ENCODE results near the gene EXTL2. TPM values are rescaled to one million over a fixed set of nuclear protein-coding genes. Genes with fewer than 3 reads are reported as not detected.
A peak's percentile ranks its signal among the peaks of the same experiment; 100 is the strongest.

The EXTL2 gene
- total RNA-seq, 2 experiments from 2014 or later: 1.5 to 1.8 TPM

DNA sequence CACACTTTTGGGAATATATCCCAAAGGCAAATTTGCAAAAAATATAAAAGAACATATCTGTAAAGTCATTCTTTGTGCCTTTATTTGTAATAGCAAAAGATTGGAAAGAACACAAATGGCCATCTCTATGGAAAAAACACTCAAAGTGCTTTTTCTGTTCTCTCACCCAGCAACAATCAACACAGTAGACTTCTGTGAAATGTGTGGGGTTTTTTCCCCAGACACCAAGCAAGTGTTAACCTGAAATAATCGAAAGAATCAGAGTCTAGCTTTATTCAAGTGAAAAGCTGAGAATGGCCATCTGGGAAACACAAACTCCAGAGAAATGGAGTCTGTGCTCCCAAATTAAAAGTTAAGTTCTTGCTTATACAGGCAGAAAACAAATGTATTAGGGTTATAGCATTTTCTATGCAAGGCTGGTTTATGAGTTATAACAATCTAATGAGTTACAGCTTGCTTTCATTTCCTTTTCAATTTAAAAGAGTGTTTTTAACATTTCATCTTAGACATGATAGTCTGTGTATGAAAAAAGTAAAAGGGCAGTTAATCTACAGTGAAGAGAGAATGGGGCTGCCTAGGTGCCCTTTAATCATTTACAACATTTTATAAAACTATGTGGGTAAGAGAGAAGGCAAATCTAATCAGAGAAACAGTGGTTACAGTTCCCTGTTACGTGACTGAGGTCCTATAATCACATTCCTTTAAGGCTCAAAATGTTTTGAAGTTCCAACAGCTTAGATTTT lies 47.8 kb upstream of the EXTL2 start:
- peaks cover 11% of the 10 kb centered on the region for H3K4me1 ChIP-seq (ENCODE audit: insufficient read depth, low read length)
- Mint-ChIP-seq H3K9me3 (peaks cover 12% of the 10 kb centered on the region), H3K36me3 (ENCODE audit: low read depth) (peaks cover 91% of the 10 kb centered on the region), H3K4me3 (peak overlapping the region; percentile 79), H3K4me1 (ENCODE audit: low read depth) (peaks cover 67% of the 10 kb centered on the region), H3K27me3 (no peaks in the 10 kb centered on the region), H3K27ac (peak overlapping the region; percentile 90)
- DNase-seq: no peak
- POLR2A ChIA-PET: interaction anchor here (0.6 to 3.6 kb wide), 13 partner anchors 11 to 367 kb away, joined by 3 to 34 read pairs (median 4); partner anchors contain the start of gene S1PR1
- H3K27me3 ChIP-seq (ENCODE audit: control insufficient read depth in 1 of 2, insufficient read depth in 2 of 2, low read length in 2 of 2): no peaks in the 10 kb centered on the region
- H3K4me3 ChIP-seq (ENCODE audit: low read length): no peak overlapping the region
- TF ChIP-seq, protein P1, sequence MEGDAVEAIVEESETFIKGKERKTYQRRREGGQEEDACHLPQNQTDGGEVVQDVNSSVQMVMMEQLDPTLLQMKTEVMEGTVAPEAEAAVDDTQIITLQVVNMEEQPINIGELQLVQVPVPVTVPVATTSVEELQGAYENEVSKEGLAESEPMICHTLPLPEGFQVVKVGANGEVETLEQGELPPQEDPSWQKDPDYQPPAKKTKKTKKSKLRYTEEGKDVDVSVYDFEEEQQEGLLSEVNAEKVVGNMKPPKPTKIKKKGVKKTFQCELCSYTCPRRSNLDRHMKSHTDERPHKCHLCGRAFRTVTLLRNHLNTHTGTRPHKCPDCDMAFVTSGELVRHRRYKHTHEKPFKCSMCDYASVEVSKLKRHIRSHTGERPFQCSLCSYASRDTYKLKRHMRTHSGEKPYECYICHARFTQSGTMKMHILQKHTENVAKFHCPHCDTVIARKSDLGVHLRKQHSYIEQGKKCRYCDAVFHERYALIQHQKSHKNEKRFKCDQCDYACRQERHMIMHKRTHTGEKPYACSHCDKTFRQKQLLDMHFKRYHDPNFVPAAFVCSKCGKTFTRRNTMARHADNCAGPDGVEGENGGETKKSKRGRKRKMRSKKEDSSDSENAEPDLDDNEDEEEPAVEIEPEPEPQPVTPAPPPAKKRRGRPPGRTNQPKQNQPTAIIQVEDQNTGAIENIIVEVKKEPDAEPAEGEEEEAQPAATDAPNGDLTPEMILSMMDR (IDR thresholded peaks at IDR 0.05): no peak
- intact Hi-C loops (cut with DNase I, micrococcal nuclease): no loop called here
- CTCF ChIA-PET: interaction anchor here (0.9 to 1.1 kb wide), 2 partner anchors 13 to 17 kb away, joined by 3 to 4 read pairs; no protein-coding TSS in a partner anchor
- H3K9me3 ChIP-seq (ENCODE audit: control insufficient read depth in 1 of 2, insufficient read depth in 1 of 2, low read length in 2 of 2): peaks cover 6 to 18% of the 10 kb centered on the region in 2 experiments
- peaks cover 32% of the 10 kb centered on the region for H3K36me3 ChIP-seq (ENCODE audit: insufficient read depth, low read length)
- ATAC-seq (ENCODE audit: poor library complexity): peak; percentile 47
- peak overlapping the region; percentile 38 to 39 for H3K27ac ChIP-seq (ENCODE audit: low read depth in 1 of 2, low read length in 2 of 2)

DNA sequence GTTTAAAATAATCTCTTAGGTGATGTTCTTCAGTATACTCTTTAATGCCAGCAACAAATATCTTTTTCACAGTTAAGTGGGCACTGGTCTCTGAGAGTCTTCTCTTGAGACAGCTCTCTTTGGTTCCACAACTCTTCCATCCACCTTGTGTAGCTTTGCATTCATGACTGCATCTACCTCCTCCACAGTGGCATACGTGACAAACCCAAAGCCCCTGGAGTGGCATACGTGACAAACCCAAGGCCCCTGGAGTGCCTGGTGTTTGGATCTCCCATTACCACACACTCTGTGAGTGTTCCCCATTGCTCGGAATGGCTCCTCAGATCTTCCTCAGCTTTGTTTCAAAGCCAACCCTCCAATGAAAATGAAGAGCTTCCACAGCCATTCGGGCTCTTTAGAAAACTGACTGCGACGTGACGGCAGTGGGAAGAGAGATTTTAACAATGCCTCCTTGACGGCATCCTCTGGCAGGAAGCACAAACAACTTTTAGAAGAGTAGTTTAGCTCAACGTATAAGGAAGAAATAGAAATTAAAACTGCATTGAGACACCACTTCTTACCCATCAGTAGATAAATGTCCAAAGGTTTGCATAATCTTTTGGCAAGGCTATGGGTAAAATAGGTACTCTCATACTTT lies 47.1 kb upstream of the EXTL2 start:
- POLR2A ChIA-PET: interaction anchor here (0.8 to 3.6 kb wide), 11 partner anchors 8 to 367 kb away, joined by 3 to 34 read pairs (median 4); partner anchors contain the start of gene S1PR1

DNA sequence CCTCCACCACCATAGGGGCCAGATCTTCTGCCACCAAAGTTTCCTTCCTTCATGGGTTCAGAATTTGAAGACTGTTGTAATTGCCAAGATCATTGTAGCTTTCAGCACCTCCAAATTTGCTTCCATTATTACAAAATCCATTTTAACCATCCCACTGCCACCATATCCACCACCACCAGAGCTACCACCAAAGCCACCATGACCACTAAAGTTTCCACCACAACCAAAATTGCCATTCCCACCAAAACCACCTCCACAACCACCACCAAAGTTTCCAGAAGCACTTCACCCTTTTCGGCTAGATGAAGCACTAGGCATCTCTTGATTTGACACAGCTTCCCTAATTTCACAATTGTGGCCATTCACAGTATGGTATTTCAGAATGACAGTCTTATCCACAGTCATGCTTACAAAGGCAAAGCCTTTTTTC lies 46.5 kb upstream of the EXTL2 start:
- H3K36me3 Mint-ChIP-seq (ENCODE audit: low read depth): peaks cover 89% of the 10 kb centered on the region
- peaks cover 31% of the 10 kb centered on the region for H3K36me3 ChIP-seq (ENCODE audit: insufficient read depth, low read length)
- TF ChIP-seq, protein P1 (IDR thresholded peaks at IDR 0.05): no peak
- peaks cover 6 to 8% of the 10 kb centered on the region in 2 experiments for H3K9me3 ChIP-seq (ENCODE audit: control insufficient read depth in 1 of 2, insufficient read depth in 1 of 2, low read length in 2 of 2)
- peaks cover 11% of the 10 kb centered on the region for H3K4me1 ChIP-seq (ENCODE audit: insufficient read depth, low read length)
- no peak overlapping the region for H3K4me3 ChIP-seq (ENCODE audit: low read length)
- H3K4me3 Mint-ChIP-seq: no peak overlapping the region
- no peaks in the 10 kb centered on the region for H3K27me3 ChIP-seq (ENCODE audit: control insufficient read depth in 1 of 2, insufficient read depth in 2 of 2, low read length in 2 of 2)
- peaks cover 7% of the 10 kb centered on the region for H3K9me3 Mint-ChIP-seq
- ChIA-PET CTCF (no interaction called here), POLR2A (interaction anchor here (0.6 to 3.6 kb wide), 10 partner anchors 9 to 368 kb away, joined by 3 to 34 read pairs (median 3); no protein-coding TSS in a partner anchor)
- peaks cover 66% of the 10 kb centered on the region for H3K4me1 Mint-ChIP-seq (ENCODE audit: low read depth)
- DNase-seq (no peak), ATAC-seq (ENCODE audit: poor library complexity) (no peak)
- peak overlapping the region; percentile 90 for H3K27ac Mint-ChIP-seq
- no peak overlapping the region for H3K27ac ChIP-seq (ENCODE audit: low read depth in 1 of 2, low read length in 2 of 2)
- H3K27me3 Mint-ChIP-seq: no peaks in the 10 kb centered on the region
- intact Hi-C loops (cut with DNase I, micrococcal nuclease): no loop called here

More for the DNA sequence above, 47.1 kb upstream of the EXTL2 start:
- H3K4me3 ChIP-seq (ENCODE audit: low read length): no peak overlapping the region
- Mint-ChIP-seq H3K27me3 (no peaks in the 10 kb centered on the region), H3K36me3 (ENCODE audit: low read depth) (peaks cover 89% of the 10 kb centered on the region), H3K4me1 (ENCODE audit: low read depth) (peaks cover 63% of the 10 kb centered on the region), H3K27ac (peak overlapping the region; percentile 90), H3K9me3 (peaks cover 7% of the 10 kb centered on the region), H3K4me3 (peak overlapping the region; percentile 79)
- CTCF ChIA-PET: interaction anchor here (0.9 to 1.1 kb wide), 2 partner anchors 12 to 17 kb away, joined by 3 to 4 read pairs; no protein-coding TSS in a partner anchor
- peaks cover 32% of the 10 kb centered on the region for H3K36me3 ChIP-seq (ENCODE audit: insufficient read depth, low read length)
- no peaks in the 10 kb centered on the region for H3K27me3 ChIP-seq (ENCODE audit: control insufficient read depth in 1 of 2, insufficient read depth in 2 of 2, low read length in 2 of 2)
- ATAC-seq (ENCODE audit: poor library complexity) (peak; percentile 71), DNase-seq (peak in 1 of 14 experiments; percentile 25)
- intact Hi-C loops (cut with DNase I, micrococcal nuclease): no loop called here
- peaks cover 6 to 13% of the 10 kb centered on the region in 2 experiments for H3K9me3 ChIP-seq (ENCODE audit: control insufficient read depth in 1 of 2, insufficient read depth in 1 of 2, low read length in 2 of 2)
- H3K4me1 ChIP-seq (ENCODE audit: insufficient read depth, low read length): peaks cover 11% of the 10 kb centered on the region
- no peak overlapping the region for H3K27ac ChIP-seq (ENCODE audit: low read depth in 1 of 2, low read length in 2 of 2)
- TF ChIP-seq, protein P1 (IDR thresholded peaks at IDR 0.05): no peak

Measured in CD4-positive, alpha-beta T cell (primary cell).